HL-60/S4 (cell line): ENCODE measurements around the gene INTS11.

Experiments
- in situ Hi-C: fragments of 300-500 bp; cut with MboI; formaldehyde crosslinking; loops from 2 replicates; pipeline ENCODE4 v1.14.3; 2022; ENCODE audit warnings: low sequenced_read_pairs

INTS11 gene

DNA sequence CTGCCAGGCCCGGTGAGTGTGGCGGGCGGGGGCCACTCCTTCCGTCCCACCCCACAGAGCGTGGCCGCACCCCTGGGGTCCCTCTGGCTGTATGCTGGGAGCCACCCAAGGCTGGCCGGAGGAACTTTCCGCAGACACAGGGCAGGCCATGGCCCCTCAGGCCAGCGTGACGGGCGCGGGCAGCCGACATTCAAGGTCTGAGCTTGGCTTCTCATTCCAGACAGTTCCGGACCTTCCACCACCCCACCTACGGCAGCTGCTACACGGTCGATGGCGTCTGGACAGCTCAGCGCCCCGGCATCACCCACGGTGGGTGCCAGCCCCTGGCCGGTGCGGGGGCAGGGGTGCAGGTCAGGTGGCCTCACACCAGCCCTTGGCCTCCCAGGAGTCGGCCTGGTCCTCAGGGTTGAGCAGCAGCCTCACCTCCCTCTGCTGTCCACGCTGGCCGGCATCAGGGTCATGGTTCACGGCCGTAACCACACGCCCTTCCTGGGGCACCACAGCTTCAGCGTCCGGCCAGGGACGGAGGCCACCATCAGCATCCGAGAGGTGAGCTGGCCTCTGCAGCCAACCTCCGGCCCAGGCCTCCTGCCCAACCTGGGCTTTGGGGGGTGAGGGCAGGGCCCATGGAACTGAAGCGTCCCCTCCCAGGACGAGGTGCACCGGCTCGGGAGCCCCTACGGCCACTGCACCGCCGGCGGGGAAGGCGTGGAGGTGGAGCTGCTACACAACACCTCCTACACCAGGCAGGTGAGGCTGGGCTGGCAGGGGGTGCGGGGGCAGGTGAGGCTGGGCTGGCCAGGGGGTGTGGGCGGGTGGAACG is 37.0 kb downstream of the INTS11 start:
- in situ Hi-C loops = no loop called here

- in situ Hi-C loops = no loop called here
These were observed 37.9 kb downstream of the INTS11 start for GRCh38 chr1:1286313-1287261.

DNA sequence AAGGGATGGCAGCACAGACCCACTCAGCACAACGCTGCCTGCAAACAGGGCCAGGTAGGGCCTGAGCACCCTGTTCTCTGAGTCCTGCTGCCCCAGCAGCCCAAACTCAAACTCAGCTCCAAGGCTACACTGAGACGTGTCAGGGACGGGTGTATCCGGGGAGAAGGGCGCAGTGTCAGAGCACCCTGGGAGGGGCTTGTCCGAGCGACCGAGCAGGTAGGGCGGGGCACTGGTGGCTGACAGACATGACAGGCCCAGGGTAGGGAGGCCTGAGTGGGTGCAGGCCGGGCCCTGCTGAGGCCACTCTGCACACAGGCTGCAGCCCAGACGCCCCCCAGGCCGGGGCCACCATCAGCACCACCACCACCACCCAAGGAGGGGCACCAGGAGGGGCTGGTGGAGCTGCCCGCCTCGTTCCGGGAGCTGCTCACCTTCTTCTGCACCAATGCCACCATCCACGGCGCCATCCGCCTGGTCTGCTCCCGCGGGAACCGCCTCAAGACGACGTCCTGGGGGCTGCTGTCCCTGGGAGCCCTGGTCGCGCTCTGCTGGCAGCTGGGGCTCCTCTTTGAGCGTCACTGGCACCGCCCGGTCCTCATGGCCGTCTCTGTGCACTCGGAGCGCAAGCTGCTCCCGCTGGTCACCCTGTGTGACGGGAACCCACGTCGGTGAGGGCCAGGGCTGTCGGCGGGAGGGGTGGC is 38.7 kb downstream of the INTS11 start:
- in situ Hi-C loops = no loop called here

DNA sequence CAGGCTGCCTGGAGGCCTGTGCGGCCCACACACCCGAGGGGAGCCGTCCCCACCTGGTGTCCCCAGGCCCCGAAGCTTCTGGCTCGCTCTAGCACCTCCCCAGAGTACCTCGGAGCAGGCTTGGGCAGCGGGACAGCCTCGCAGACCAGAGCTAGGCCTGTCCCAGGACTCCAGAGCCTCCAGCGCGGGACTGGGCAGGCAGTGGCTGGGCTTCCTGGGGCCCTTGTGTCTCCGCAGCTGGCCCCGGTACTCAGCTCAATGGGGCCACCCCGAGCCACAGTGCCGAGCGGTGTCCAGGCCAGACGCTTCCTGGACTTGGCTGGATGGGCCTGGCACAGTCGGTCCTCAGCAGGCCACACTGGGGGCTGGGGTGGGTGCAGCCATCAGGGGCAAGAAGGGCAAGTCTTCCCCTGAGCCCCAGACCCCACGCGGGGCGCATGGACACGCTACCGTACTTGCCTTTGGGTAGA is 39.3 kb downstream of the INTS11 start:
- in situ Hi-C loops = no loop called here

DNA sequence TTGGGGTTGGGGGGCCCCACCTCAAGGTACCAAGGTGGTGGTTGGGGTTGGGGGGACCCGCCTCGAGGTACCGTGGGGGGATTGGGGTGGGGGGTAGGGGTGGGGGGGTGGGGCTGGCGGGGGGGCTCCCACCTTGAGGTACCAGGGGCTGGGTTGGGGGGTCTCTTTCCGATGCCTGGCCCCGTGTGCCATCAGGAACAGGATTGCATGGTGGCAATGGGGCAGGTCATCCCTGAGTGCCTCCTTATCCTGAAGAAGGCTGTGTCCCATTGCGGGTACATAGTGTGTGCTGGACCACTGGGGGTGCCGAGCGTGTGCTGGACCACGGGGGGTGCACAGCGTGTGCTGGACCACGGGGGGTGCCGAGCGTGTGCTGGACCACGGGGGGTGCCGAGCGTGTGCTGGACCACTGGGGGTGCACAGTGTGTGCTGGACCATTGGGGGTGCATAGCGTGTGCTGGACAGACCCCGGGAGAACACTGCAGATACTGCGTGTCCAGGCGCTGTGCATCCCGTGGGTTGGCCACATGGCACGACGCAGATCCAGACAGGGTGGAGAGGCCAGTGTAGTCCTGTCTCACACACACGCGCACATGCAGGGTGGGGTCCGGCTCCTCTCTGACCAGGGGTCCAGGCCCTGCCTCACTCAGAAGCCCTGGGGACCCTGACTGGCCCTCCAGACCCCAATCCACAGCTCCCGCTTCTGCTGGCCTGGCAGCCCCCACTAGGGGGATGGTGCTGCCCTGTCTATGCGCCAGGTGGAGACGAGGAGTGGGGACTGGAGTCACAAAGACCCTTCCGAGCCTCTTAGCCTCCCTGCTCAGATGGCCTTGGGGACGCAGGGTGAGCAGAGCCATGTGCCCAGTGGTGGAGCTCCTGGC is 40.0 kb downstream of the INTS11 start:
- in situ Hi-C loops = no loop called here

DNA sequence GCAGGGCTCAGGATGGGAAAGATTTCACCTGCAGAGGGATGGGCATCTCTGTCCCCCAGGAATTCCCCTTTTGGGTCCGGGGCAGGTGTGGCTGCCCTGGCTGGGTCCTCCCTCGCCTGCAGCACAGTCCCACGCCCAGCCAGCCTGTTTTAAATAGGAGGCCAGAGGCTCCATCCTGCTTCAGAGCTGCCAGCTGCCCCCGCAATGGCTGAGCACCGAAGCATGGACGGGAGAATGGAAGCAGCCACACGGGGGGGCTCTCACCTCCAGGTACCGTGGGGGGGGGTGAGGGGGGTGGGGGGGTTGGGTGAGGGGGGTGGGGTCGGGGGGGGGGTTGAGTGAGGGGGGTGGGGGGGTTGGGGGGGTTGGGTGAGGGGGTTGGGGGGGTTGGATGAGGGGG is 40.6 kb downstream of the INTS11 start:
- in situ Hi-C loops = no loop called here

- in situ Hi-C loops = no loop called here
These were observed 41.5 kb downstream of the INTS11 start for GRCh38 chr1:1282998-1283397.

DNA sequence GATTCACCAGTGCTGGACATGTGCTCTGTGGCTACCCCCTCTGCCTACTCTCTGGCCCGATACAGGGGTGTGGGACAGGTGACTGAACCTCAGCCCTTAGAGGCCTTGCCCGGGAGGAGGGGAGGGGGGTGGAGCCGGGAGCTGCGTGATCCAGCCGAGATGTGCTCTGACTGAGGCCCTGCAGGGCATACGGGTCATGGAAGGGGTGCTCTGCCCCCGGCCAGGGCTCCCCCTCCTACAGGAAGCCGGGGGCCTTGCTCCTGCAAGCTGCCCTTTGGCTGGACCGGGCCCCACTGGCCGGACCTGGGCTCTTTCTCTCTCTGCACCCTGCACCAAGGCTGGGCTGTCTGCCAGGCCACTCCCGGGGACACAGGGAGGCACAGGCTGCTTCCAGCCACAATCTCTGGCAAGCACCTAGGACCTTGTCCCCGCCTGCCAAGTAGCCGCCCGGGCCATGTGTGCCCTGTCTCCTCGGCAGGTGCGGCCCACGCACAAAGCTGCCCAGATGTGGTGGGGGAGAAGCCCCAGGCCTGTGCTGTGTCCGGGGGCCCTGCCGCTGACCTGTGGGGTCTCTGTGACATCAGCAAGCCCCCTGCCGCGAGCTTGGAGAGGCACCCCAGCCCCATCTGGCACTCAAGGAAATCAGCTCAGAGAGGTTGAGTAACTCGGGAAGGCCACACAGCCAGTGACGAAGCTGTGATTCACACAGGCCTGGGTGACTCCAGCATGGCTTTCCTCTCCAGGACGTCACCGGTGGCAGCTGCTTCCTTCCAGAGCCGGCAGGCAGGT is 42.7 kb downstream of the INTS11 start:
- in situ Hi-C loops = no loop called here

DNA sequence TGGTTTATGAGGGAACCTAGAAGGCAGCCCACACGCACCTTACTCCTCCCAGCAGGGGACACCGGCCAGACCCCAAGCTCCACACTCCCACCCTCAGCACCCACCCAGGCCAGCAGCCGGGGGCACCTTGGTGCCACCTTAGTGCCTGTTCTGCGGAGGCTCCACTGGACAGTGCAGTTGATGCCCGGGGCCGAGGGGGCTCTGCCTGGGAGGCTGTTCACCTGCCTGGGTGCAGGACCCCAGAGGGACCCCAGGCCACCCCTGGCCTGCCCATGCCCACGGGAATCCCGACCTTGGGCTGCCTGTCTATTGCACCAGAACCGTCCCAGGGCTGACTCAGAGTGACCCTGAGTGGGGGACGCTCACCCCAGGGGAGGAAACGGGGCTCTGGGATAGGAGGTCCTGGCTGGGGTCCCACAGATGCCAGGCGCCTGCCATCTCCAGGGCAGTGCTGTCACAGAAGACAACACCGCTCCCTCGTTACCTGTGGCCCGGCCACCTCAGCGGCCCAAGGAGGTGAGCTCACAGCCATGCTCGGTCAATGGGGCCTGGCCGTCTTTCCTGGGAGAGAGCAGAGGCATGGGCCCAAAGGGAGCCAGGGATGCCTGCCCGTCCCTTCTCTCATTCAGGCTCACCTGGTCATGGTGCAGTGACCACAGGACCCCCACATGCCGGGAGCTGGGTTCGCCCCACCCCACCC is 43.5 kb downstream of the INTS11 start:
- in situ Hi-C loops = no loop called here

DNA sequence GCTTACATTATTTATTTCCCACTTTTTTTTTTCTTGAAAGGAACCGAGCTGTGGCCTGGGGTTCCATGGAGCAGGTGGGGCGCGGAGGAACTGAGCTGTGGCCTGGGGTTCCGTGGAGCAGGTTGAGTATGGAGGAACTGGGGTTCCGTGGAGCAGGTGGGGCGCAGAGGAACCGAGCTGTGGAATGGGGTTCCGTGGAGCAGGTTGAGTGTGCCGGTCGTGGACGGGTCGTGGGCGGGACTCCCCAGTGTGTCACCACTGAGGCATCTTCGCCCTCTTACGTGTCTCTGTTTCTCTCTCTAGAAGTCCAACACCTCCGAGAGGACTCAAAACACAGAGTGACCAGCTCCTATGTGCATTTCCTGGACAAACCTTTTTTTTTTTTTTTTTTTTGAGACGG is 45.4 kb downstream of the INTS11 start:
- in situ Hi-C loops = no loop called here

GRCh38 chr1:1278620-1279019 is 45.8 kb downstream of the INTS11 start:
- in situ Hi-C loops = no loop called here

GRCh38 chr1:1275836-1276235 is 48.6 kb downstream of the INTS11 start:
- in situ Hi-C loops = no loop called here

GRCh38 chr1:1274931-1275431 is 49.5 kb downstream of the INTS11 start:
- in situ Hi-C loops = no loop called here

GRCh38 chr1:1274299-1274930 is 50.0 kb downstream of the INTS11 start:
- in situ Hi-C loops = no loop called here

DNA sequence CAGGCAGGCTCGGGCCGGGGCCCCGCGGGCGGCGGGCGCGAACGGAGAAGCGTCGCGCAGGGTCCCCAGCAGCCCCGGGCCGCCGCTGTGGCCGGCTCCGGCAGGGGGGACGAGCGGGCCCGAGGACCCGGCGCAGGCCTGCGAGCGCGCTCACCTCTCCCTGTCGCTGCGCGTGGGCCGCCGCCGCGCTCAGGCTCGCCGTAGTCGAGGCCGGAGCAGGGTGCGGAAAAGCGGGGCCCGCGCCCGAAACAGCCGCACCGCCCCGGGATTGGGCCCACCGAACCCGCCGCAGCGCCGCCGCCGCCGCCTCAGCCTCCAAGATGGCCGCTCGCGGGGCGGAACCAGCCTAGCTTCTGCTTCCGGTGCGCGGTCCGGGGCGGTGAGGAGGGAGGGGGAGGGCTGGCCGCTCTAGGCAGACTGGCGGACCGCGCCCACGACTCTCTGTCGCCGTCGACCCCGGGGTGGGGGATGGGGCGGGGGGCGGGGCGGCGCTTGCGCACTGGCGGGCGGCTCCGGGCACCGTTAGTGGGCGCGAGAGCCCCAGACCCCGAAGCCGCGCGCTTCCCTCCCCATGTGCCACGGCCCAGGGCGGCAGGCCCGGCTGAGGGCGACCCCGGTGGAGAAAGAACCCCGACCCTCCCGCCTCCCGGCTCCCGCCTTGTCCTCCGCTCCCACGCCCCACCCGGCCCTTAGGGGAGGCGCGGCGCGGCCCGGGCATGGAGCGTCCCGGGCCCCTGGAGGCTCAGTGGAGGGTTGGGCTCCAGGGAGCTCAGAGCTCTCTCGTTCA is 50.8 kb downstream of the INTS11 start, which contains the start of gene UBE2J2:
TSS of gene UBE2J2 (minus strand) at position 343 of the 787 bp plus-strand sequence. CDS start 5,862 bp downstream, outside the sequence.
- in situ Hi-C loops = no loop called here

DNA sequence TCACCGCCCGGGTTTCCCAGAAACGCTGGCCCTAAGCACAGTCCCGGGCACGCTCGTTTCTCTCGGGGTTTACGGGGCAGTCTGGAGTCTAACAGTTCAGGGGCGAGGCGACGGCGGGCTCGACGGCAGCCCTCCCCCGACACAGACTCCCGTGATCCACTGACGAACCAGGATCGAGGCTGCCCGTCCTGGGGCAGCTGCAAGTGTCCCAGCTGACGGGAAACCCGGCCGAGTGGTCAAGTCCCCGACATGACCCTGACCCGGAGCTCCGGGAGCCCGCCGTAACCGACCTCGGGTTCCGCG is 51.3 kb downstream of the INTS11 start:
- in situ Hi-C loops = no loop called here
